ENCODE data around the gene MAML1.
A peak's percentile ranks its signal among the peaks of the same experiment; 100 is the strongest.

MAML1 gene

GRCh38 chr5:179802207-179802883, 69.7 kb downstream of the MAML1 start:
- Histone ChIP-seq H3K27me3 (ENCODE audit: low read depth, low read length) (no peaks in the 10 kb centered on the region), H3K36me3 (ENCODE audit: control insufficient read depth in 1 of 2, insufficient read depth in 2 of 2, low read length in 2 of 2) (peaks cover 10 to 34% of the 10 kb centered on the region in 2 donors), H3K27ac (ENCODE audit: low read length) (no peak overlapping the region), H3K9me3 (ENCODE audit: control insufficient read depth in 1 of 2, low read length in 2 of 2) (no peaks in the 10 kb centered on the region), H3K4me1 (ENCODE audit: control insufficient read depth in 1 of 2, insufficient read depth in 2 of 2, low read length in 2 of 2) (peaks cover 23 to 35% of the 10 kb centered on the region in 2 donors), H3K4me3 (ENCODE audit: low read depth in 1 of 2, low read length in 2 of 2) (no peak overlapping the region)

- peaks cover 23 to 35% of the 10 kb centered on the region in 2 donors for H3K4me1 ChIP-seq (ENCODE audit: control insufficient read depth in 1 of 2, insufficient read depth in 2 of 2, low read length in 2 of 2)
- peaks cover 10 to 28% of the 10 kb centered on the region in 2 donors for H3K36me3 ChIP-seq (ENCODE audit: control insufficient read depth in 1 of 2, insufficient read depth in 2 of 2, low read length in 2 of 2)
- H3K27me3 ChIP-seq (ENCODE audit: low read depth, low read length), result no peaks in the 10 kb centered on the region
- H3K9me3 ChIP-seq (ENCODE audit: control insufficient read depth in 1 of 2, low read length in 2 of 2), result no peaks in the 10 kb centered on the region
- H3K27ac ChIP-seq (ENCODE audit: low read length), result no peak overlapping the region
- no peak overlapping the region for H3K4me3 ChIP-seq (ENCODE audit: low read depth in 1 of 2, low read length in 2 of 2)
These were observed 70.4 kb downstream of the MAML1 start for GRCh38 chr5:179802950-179803562.

- no peaks in the 10 kb centered on the region for H3K9me3 ChIP-seq (ENCODE audit: control insufficient read depth in 1 of 2, low read length in 2 of 2)
- H3K27ac ChIP-seq (ENCODE audit: low read length), result no peak overlapping the region
- H3K4me3 ChIP-seq (ENCODE audit: low read depth in 1 of 2, low read length in 2 of 2), result peak overlapping the region in 1 of 2 donors; percentile 59
- peaks cover 23 to 35% of the 10 kb centered on the region in 2 donors for H3K4me1 ChIP-seq (ENCODE audit: control insufficient read depth in 1 of 2, insufficient read depth in 2 of 2, low read length in 2 of 2)
- H3K36me3 ChIP-seq (ENCODE audit: control insufficient read depth in 1 of 2, insufficient read depth in 2 of 2, low read length in 2 of 2), result peaks cover 4 to 19% of the 10 kb centered on the region in 2 donors
- no peaks in the 10 kb centered on the region for H3K27me3 ChIP-seq (ENCODE audit: low read depth, low read length)
These were observed 71.3 kb downstream of the MAML1 start for GRCh38 chr5:179803651-179804554.

GRCh38 chr5:179804555-179804947, 71.9 kb downstream of the MAML1 start:
- Histone ChIP-seq H3K4me1 (ENCODE audit: control insufficient read depth in 1 of 2, insufficient read depth in 2 of 2, low read length in 2 of 2) (peaks cover 23 to 35% of the 10 kb centered on the region in 2 donors), H3K36me3 (ENCODE audit: control insufficient read depth in 1 of 2, insufficient read depth in 2 of 2, low read length in 2 of 2) (peaks cover 0 to 13% of the 10 kb centered on the region in 2 donors), H3K27ac (ENCODE audit: low read length) (peak overlapping the region; percentile 75), H3K4me3 (ENCODE audit: low read depth in 1 of 2, low read length in 2 of 2) (peak overlapping the region; percentile 59 to 73), H3K9me3 (ENCODE audit: control insufficient read depth in 1 of 2, low read length in 2 of 2) (no peaks in the 10 kb centered on the region), H3K27me3 (ENCODE audit: low read depth, low read length) (no peaks in the 10 kb centered on the region)

- Histone ChIP-seq H3K9me3 (ENCODE audit: control insufficient read depth in 1 of 2, low read length in 2 of 2) (no peaks in the 10 kb centered on the region), H3K27me3 (ENCODE audit: low read depth, low read length) (no peaks in the 10 kb centered on the region), H3K27ac (ENCODE audit: low read length) (peak overlapping the region; percentile 75), H3K4me1 (ENCODE audit: control insufficient read depth in 1 of 2, insufficient read depth in 2 of 2, low read length in 2 of 2) (peaks cover 23 to 35% of the 10 kb centered on the region in 2 donors), H3K4me3 (ENCODE audit: low read depth in 1 of 2, low read length in 2 of 2) (peak overlapping the region; percentile 59 to 73), H3K36me3 (ENCODE audit: control insufficient read depth in 1 of 2, insufficient read depth in 2 of 2, low read length in 2 of 2) (peaks cover 0 to 7% of the 10 kb centered on the region in 2 donors)
These were observed 72.5 kb downstream of the MAML1 start for GRCh38 chr5:179805070-179805528.

- Histone ChIP-seq H3K4me3 (ENCODE audit: low read depth in 1 of 2, low read length in 2 of 2) (peak overlapping the region; percentile 59 to 73), H3K4me1 (ENCODE audit: control insufficient read depth in 1 of 2, insufficient read depth in 2 of 2, low read length in 2 of 2) (peaks cover 23 to 35% of the 10 kb centered on the region in 2 donors), H3K27me3 (ENCODE audit: low read depth, low read length) (no peaks in the 10 kb centered on the region), H3K36me3 (ENCODE audit: control insufficient read depth in 1 of 2, insufficient read depth in 2 of 2, low read length in 2 of 2) (peaks cover 0 to 5% of the 10 kb centered on the region in 2 donors), H3K27ac (ENCODE audit: low read length) (peak overlapping the region; percentile 75), H3K9me3 (ENCODE audit: control insufficient read depth in 1 of 2, low read length in 2 of 2) (no peaks in the 10 kb centered on the region)
These were observed 73.1 kb downstream of the MAML1 start for GRCh38 chr5:179805529-179806249.

GRCh38 chr5:179806250-179807048, 73.8 kb downstream of the MAML1 start, which contains the start of gene MGAT4B:
Gene MGAT4B (minus strand): TSS chr5:179806866. CDS start chr5:179806583, 283 bp downstream.
- Histone ChIP-seq H3K27me3 (ENCODE audit: low read depth, low read length) (no peaks in the 10 kb centered on the region), H3K9me3 (ENCODE audit: control insufficient read depth in 1 of 2, low read length in 2 of 2) (no peaks in the 10 kb centered on the region), H3K4me3 (ENCODE audit: low read depth in 1 of 2, low read length in 2 of 2) (peak within 1 kb of the TSS; percentile 37 to 73), H3K27ac (ENCODE audit: low read length) (no peak within 1 kb of the TSS), H3K36me3 (ENCODE audit: control insufficient read depth in 1 of 2, insufficient read depth in 2 of 2, low read length in 2 of 2) (no peaks in the 10 kb centered on the region), H3K4me1 (ENCODE audit: control insufficient read depth in 1 of 2, insufficient read depth in 2 of 2, low read length in 2 of 2) (peaks cover 23 to 35% of the 10 kb centered on the region in 2 donors)

- Histone ChIP-seq H3K9me3 (ENCODE audit: control insufficient read depth in 1 of 2, low read length in 2 of 2) (no peaks in the 10 kb centered on the region), H3K4me1 (ENCODE audit: control insufficient read depth in 1 of 2, insufficient read depth in 2 of 2, low read length in 2 of 2) (peaks cover 0 to 6% of the 10 kb centered on the region in 2 donors), H3K27me3 (ENCODE audit: low read depth, low read length) (no peaks in the 10 kb centered on the region), H3K4me3 (ENCODE audit: low read depth in 1 of 2, low read length in 2 of 2) (no peak overlapping the region), H3K27ac (ENCODE audit: low read length) (no peak overlapping the region), H3K36me3 (ENCODE audit: control insufficient read depth in 1 of 2, insufficient read depth in 2 of 2, low read length in 2 of 2) (peaks cover 0 to 6% of the 10 kb centered on the region in 2 donors)
These were observed 79.7 kb downstream of the MAML1 start for GRCh38 chr5:179812135-179812825.

GRCh38 chr5:179812997-179813607, 80.5 kb downstream of the MAML1 start:
- no peak overlapping the region for H3K27ac ChIP-seq (ENCODE audit: low read length)
- H3K27me3 ChIP-seq (ENCODE audit: low read depth, low read length), result no peaks in the 10 kb centered on the region
- H3K4me1 ChIP-seq (ENCODE audit: control insufficient read depth in 1 of 2, insufficient read depth in 2 of 2, low read length in 2 of 2), result peaks cover 0 to 14% of the 10 kb centered on the region in 2 donors
- peaks cover 0 to 6% of the 10 kb centered on the region in 2 donors for H3K36me3 ChIP-seq (ENCODE audit: control insufficient read depth in 1 of 2, insufficient read depth in 2 of 2, low read length in 2 of 2)
- no peak overlapping the region for H3K4me3 ChIP-seq (ENCODE audit: low read depth in 1 of 2, low read length in 2 of 2)
- no peaks in the 10 kb centered on the region for H3K9me3 ChIP-seq (ENCODE audit: control insufficient read depth in 1 of 2, low read length in 2 of 2)

All from muscle layer of duodenum (tissue), 2 donors.